OCI-LY7 (cell line): ENCODE data around the gene WDFY4. TPM values are rescaled to one million over a fixed set of nuclear protein-coding genes. Genes with fewer than 3 reads are reported as not detected.

Experiments
- BruUV-seq: library from RNA; stranded (reverse); fragments of 400-500 nt; replicated peaks from 2 replicates; lab custom pipeline; 2021; lab: Mats Ljungman, UMichigan
- CTCF ChIA-PET: fragments of 300-600 bp; sonication (Branson Sonifier 250); formaldehyde crosslinking; loops from one replicate; lab custom pipeline; 2022; ENCODE audit warnings: antibody characterized with exemption; ENCODE audit not compliant: unreplicated experiment; lab: Charles Lee
- POLR2A ChIA-PET: fragments of 300-600 bp; sonication (Branson Sonifier 250); formaldehyde crosslinking; loops from one replicate; lab custom pipeline; 2022; ENCODE audit warnings: antibody characterized with exemption; lab: Charles Lee
- DNase-seq: peaks from one replicate; pipeline ENCODE4 v3.0.0-alpha.2; 2015; ENCODE audit warnings: low spot score
- H2AFZ ChIP-seq: fragments of 200-600 bp; sonication (generic), shearing (Covaris generic); 2 replicates; pipeline ENCODE4 v1.6.1; 2014; ENCODE audit warnings: mild to moderate bottlenecking, antibody characterized with exemption, low read length, moderate library complexity
- H3K27ac ChIP-seq: fragments of 200-600 bp; sonication (generic); 2 replicates; pipeline ENCODE4 v1.5.1; 2014; ENCODE audit warnings: mixed run types, low read depth, mild to moderate bottlenecking, moderate library complexity, low read length, inconsistent platforms; ENCODE audit not compliant: poor library complexity, severe bottlenecking
- H3K36me3 ChIP-seq: fragments of 200-600 bp; sonication (generic); 2 replicates; pipeline ENCODE4 v1.6.1; 2014; ENCODE audit warnings: mild to moderate bottlenecking, antibody characterized with exemption, low read length, moderate library complexity, mixed read lengths; ENCODE audit not compliant: insufficient read depth
- H3K4me1 ChIP-seq: fragments of 200-600 bp; sonication (generic); 2 replicates; pipeline ENCODE4 v1.5.1; 2014; ENCODE audit warnings: mild to moderate bottlenecking, low read length; ENCODE audit not compliant: insufficient read depth, poor library complexity, severe bottlenecking
- H3K4me2 ChIP-seq: fragments of 200-600 bp; sonication (generic); 2 replicates; pipeline ENCODE4 v1.6.1; 2014; ENCODE audit warnings: mild to moderate bottlenecking, low read length
- H3K4me3 ChIP-seq: fragments of 200-600 bp; sonication (generic); 2 replicates; pipeline ENCODE4 v1.5.1; 2014; ENCODE audit warnings: mild to moderate bottlenecking, low read depth, low read length; ENCODE audit not compliant: poor library complexity, severe bottlenecking
- H3K79me2 ChIP-seq: fragments of 200-600 bp; sonication (generic); 2 replicates; pipeline ENCODE4 v1.6.1; 2016; ENCODE audit warnings: low read depth, mild to moderate bottlenecking, low read length, moderate library complexity, mixed read lengths; ENCODE audit not compliant: insufficient read depth
- H3K9me2 ChIP-seq: fragments of 200-600 bp; sonication (generic); 2 replicates; pipeline ENCODE4 v1.6.1; 2016; ENCODE audit warnings: mild to moderate bottlenecking, low read length, mixed read lengths; ENCODE audit not compliant: insufficient read depth
- H3K9me3 ChIP-seq: fragments of 200-600 bp; sonication (generic); 2 replicates; pipeline ENCODE4 v1.6.1; 2014; ENCODE audit warnings: mild to moderate bottlenecking, mixed run types, low read length, mixed read lengths
- H4K20me1 ChIP-seq: fragments of 200-600 bp; sonication (generic); 2 replicates; pipeline ENCODE4 v1.6.1; 2014; ENCODE audit warnings: mild to moderate bottlenecking, antibody characterized with exemption, low read length, moderate library complexity, mixed read lengths; ENCODE audit not compliant: insufficient read depth
- EZH2phosphoT487 ChIP-seq: fragments of 200-600 bp; sonication (generic); IDR thresholded peaks from 2 replicates; pipeline ENCODE4 v1.6.1; 2018; ENCODE audit warnings: low read depth, borderline replicate concordance, mild to moderate bottlenecking, mixed run types, antibody characterized with exemption, low read length, moderate library complexity, mixed read lengths
- intact Hi-C: fragments of 100-400 bp; cut with micrococcal nuclease; formaldehyde crosslinking; loops from one replicate; pipeline ENCODE4 v1.10.0; 2022; ENCODE audit not compliant: unreplicated experiment
- total RNA-seq, 2 experiments: library from RNA; depleted of rRNA in 1 of 2; stranded (reverse); fragments of >200 nt in 1 of 2; shearing (Covaris generic) in 1 of 2; gene quantifications; 2 replicates each; pipeline ENCODE4 v1.2.3, GENCODE V29; 2014 to 2022
- TF ChIP-seq, protein P1 (sequence below): fragments of 200-600 bp; sonication (generic); conservative IDR thresholded peaks from 2 replicates; pipeline ENCODE4 v1.5.1; 2014; ENCODE audit warnings: mild to moderate bottlenecking, antibody characterized with exemption, low read length, moderate library complexity, mixed read lengths

The WDFY4 gene
- total RNA-seq, 2 experiments from 2014 or later = 51.5 to 85.6 TPM

DNA sequence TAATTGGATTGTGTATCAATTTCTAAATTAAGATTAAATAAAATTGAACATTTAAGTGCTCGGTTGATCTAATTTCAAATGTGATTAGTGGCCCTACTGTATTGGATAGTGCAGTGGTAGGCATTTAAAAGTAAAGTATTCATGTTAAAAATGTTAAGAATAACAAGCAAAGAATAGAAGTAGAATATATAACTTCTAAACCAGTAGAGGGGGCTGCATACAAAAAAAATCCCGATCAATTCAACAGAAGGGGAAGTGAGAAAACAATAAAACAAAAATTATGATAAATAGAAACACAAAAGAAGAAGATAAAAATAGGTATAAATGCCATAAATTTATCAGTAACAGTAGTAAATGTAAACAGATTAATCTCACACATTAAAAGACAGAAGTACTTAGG, 24.9 kb upstream of the WDFY4 start:
- H3K4me1 ChIP-seq = peaks cover 26% of the 10 kb centered on the region
- intact Hi-C loops = loop anchor here (1.0 to 10.0 kb wide), 4 partner anchors 42 to 851 kb away; no protein-coding TSS in a partner anchor
- TF ChIP-seq EZH2phosphoT487 = no peak
- TF ChIP-seq, protein P1, sequence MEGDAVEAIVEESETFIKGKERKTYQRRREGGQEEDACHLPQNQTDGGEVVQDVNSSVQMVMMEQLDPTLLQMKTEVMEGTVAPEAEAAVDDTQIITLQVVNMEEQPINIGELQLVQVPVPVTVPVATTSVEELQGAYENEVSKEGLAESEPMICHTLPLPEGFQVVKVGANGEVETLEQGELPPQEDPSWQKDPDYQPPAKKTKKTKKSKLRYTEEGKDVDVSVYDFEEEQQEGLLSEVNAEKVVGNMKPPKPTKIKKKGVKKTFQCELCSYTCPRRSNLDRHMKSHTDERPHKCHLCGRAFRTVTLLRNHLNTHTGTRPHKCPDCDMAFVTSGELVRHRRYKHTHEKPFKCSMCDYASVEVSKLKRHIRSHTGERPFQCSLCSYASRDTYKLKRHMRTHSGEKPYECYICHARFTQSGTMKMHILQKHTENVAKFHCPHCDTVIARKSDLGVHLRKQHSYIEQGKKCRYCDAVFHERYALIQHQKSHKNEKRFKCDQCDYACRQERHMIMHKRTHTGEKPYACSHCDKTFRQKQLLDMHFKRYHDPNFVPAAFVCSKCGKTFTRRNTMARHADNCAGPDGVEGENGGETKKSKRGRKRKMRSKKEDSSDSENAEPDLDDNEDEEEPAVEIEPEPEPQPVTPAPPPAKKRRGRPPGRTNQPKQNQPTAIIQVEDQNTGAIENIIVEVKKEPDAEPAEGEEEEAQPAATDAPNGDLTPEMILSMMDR = peak; percentile 96
- no peaks in the 10 kb centered on the region for H4K20me1 ChIP-seq
- no peaks in the 10 kb centered on the region for H3K79me2 ChIP-seq
- ChIA-PET POLR2A (interaction anchor here (0.8 kb wide), 1 partner anchor 75 kb away, joined by 3 read pairs; no protein-coding TSS in a partner anchor), CTCF (interaction anchor here (1.6 kb wide), 1 partner anchor 42 kb away, joined by 6 read pairs; no protein-coding TSS in a partner anchor)
- H3K9me3 ChIP-seq = peaks cover 5% of the 10 kb centered on the region; the same call in 1 of the 2 replicates
- no TSS peak for BruUV-seq
- H3K27ac ChIP-seq = no peak overlapping the region
- H3K9me2 ChIP-seq = no peaks in the 10 kb centered on the region
- peak overlapping the region; percentile 31 for H3K4me2 ChIP-seq
- peak; percentile 65 for DNase-seq
- no peaks in the 10 kb centered on the region; the same call in 1 of the 2 replicates for H3K36me3 ChIP-seq
- H2AFZ ChIP-seq = no peak overlapping the region; the same call in 1 of the 2 replicates
- no peak overlapping the region for H3K4me3 ChIP-seq

DNA sequence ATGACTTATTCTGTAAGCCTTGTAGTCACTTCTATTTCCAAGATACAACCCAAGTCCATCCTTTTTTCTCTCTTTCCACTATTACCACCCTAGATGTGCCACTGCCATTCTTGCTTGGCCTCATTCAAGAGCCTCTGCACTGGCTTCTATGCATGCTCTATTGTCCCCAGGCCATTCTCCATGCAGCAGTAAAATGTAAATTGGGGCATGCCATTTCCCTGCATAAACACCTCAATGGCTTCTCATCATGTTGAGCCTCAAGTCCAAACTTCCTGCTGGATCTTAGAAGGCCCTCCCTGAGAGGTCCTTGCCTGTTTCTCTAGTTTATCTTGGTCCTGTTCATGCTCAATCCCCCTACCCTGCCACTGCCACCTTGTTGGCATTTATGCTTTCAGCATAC, 23.2 kb upstream of the WDFY4 start:
- H3K79me2 ChIP-seq = no peaks in the 10 kb centered on the region
- no peak for TF ChIP-seq EZH2phosphoT487
- TF ChIP-seq, protein P1 = no peak
- POLR2A ChIA-PET = no interaction called here
- no peaks in the 10 kb centered on the region for H3K9me2 ChIP-seq
- no peak for DNase-seq
- CTCF ChIA-PET = interaction anchor here (1.6 kb wide), 1 partner anchor 40 kb away, joined by 6 read pairs; no protein-coding TSS in a partner anchor
- H3K9me3 ChIP-seq = peaks cover 8% of the 10 kb centered on the region; the same call in 1 of the 2 replicates
- H3K4me2 ChIP-seq = no peak overlapping the region
- intact Hi-C loops = no loop called here
- H2AFZ ChIP-seq = no peak overlapping the region
- H4K20me1 ChIP-seq = no peaks in the 10 kb centered on the region
- H3K36me3 ChIP-seq = no peaks in the 10 kb centered on the region; the same call in 1 of the 2 replicates
- H3K4me1 ChIP-seq = peaks cover 22% of the 10 kb centered on the region
- H3K4me3 ChIP-seq = no peak overlapping the region
- no peak overlapping the region for H3K27ac ChIP-seq
- no TSS peak for BruUV-seq
